Lower leg skin (tissue), 4 donors: ENCODE measurements around the gene DNAJC16. TPM values are rescaled to one million over a fixed set of nuclear protein-coding genes. Genes with fewer than 3 reads are reported as not detected.

Experiments used
- DNase-seq, 2 donors: peaks; one replicate each; pipeline ENCODE4 v3.0.0-alpha.2; 2019; ENCODE audit warnings: low spot score in 2 of 2
- H3K4me3 ChIP-seq: fragments of 200-600 bp; sonication (generic); 2 replicates; pipeline ENCODE4 v1.5.1; 2017; ENCODE audit warnings: mild to moderate bottlenecking, low read depth; ENCODE audit not compliant: poor library complexity, severe bottlenecking
- CTCF ChIP-seq, 3 donors: fragments of 450-650 bp; IDR thresholded peaks; one replicate each; pipeline ENCODE4 v1.5.1; 2016; ENCODE audit warnings: antibody characterized with exemption in 3 of 3, mild to moderate bottlenecking in 3 of 3, moderate library complexity in 2 of 3
- POLR2A ChIP-seq, 2 donors: fragments of 450-650 bp; IDR thresholded peaks; one replicate each; pipeline ENCODE4 v1.6.1; 2016 to 2017; ENCODE audit warnings: antibody characterized with exemption in 2 of 2, mild to moderate bottlenecking in 1 of 2, moderate library complexity in 1 of 2
- WGBS, 2 donors: methylation state at CpG; one replicate each; pipeline ENCODE4 v1.1.5; 2018; 5-methylcytosine and 5-hydroxymethylcytosine counted together
- intact Hi-C: fragments of 100-400 bp; cut with DNase I; formaldehyde crosslinking; loops from one replicate; pipeline ENCODE4 v1.15.0; 2023; ENCODE audit warnings: low total_unique reads
- total RNA-seq, 4 donors: library from RNA; depleted of rRNA; stranded (reverse); fragments of >200 nt; gene quantifications; one replicate each; pipeline ENCODE4 v1.1.0, GENCODE V29; 2016

DNAJC16 gene
- total RNA-seq, 4 donors from 2014 or later, result 14.3 to 20.0 (median 19.7) TPM

GRCh38 chr1:15618655-15619525 is 92.2 kb downstream of the DNAJC16 start:
- intact Hi-C loops, result no loop called here
- DNase-seq, result peak in 1 of 2 donors; percentile 50
- TF ChIP-seq POLR2A (IDR thresholded peaks at IDR 0.05) (no peak), CTCF (IDR thresholded peaks at IDR 0.05) (no peak)
- 69 to 72% methylated on average over 26 of the region's 26 CpGs for WGBS, 2 donors
- no peak overlapping the region for H3K4me3 ChIP-seq

DNA sequence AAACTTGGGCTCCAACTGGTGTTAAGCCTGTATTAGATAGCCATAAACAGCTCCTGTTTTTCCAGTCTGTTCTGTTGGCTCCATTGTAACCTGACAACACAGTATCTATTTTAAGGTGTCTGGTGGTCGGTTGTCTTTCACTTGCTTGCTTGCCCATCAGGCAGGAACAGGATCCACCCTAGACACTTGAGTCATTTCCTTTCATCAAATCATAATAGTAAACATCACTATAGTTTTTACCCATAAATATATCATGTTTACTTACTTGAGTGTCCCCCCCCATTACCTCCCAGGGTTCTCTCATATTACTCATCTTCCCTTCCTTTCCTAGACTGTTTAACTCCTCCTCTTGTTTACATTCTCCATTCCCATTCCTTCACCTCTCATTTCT is 93.5 kb downstream of the DNAJC16 start:
- TF ChIP-seq POLR2A (IDR thresholded peaks at IDR 0.05) (no peak), CTCF (IDR thresholded peaks at IDR 0.05) (no peak)
- no peak for DNase-seq
- whole genome bisulfite sequencing, 2 donors, result 8 to 17% methylated on average over 1 of the region's 1 CpG
- H3K4me3 ChIP-seq, result no peak overlapping the region
- intact Hi-C loops, result no loop called here

- TF ChIP-seq POLR2A (IDR thresholded peaks at IDR 0.05), result no peak
- no peak for TF ChIP-seq CTCF (IDR thresholded peaks at IDR 0.05)
- WGBS, 2 donors, result 94 to 97% methylated on average over 7 of the region's 7 CpGs
- no peak overlapping the region for H3K4me3 ChIP-seq
- intact Hi-C loops, result no loop called here
- no peak for DNase-seq
Observed at GRCh38 chr1:15620902-15621682, 94.4 kb downstream of the DNAJC16 start.

DNA sequence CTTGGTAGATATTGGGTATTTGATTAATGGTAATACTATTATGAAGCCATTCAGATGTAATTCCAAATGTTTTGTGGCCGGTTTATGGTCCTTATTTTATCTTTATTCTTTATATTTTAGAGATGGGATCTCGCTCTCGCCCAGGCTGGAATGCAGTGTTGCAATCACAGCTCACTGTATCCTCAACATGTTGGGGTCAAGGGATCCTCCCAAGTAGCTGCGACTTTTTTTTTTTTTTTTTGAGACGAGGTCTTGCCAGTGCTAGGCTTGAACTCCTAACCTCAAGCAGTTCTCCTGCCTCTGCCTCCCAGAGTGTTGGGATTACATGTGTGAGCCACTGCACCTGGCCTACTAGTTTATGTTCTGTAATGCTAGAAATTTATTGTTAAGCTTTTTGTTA is 95.3 kb downstream of the DNAJC16 start:
- no peak overlapping the region for H3K4me3 ChIP-seq
- intact Hi-C loops, result no loop called here
- no peak for DNase-seq
- 59 to 63% methylated on average over 5 of the region's 5 CpGs for WGBS, 2 donors
- TF ChIP-seq CTCF (IDR thresholded peaks at IDR 0.05), result no peak
- no peak for TF ChIP-seq POLR2A (IDR thresholded peaks at IDR 0.05)

DNA sequence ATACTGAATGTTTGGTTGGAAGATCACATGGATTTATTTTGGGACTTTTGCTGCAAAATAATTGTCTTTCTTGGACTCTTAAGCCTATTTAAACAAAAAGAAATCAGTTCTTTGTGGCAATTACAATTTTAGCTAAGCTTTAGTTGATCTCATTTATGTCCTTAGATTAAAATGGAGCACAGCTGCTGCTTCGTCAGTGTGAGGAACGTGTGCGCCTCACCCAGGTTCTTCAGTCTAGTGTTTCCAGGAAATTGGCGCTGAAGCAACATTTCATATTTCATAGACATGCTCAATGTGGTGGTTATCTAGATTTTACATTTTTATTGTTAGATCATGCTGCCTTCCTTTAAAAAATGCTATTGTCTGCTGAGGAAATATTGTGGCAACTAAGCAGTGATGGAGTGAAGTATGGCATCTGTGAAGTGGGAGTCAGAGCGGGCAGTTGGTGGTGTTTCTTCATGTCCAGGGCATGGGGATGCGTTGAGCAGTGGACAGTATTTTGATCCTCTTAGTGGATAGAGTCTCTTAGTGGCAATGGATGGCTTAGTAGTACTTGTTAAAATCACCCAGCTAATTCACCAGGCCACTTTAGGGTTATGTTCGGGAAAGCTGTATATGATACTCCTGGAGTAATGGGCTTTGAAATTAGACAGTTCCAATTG is 96.2 kb downstream of the DNAJC16 start:
- TF ChIP-seq CTCF (IDR thresholded peaks at IDR 0.05), result no peak
- TF ChIP-seq POLR2A (IDR thresholded peaks at IDR 0.05), result no peak
- WGBS, 2 donors, result 85 to 86% methylated on average over 7 of the region's 7 CpGs
- H3K4me3 ChIP-seq, result no peak overlapping the region
- intact Hi-C loops, result no loop called here
- no peak for DNase-seq
